NCI-H1048 (cell line): Measurements from ENCODE around the gene ITIH4.
"Not testable (repeated sequence)": the region's sequence is repeated elsewhere in the genome, so short reads cannot be mapped to it uniquely, and the experiment has no call there.

Experiments used
- DNase-seq: peaks from one replicate; lab custom pipeline; 2025; lab: John Stamatoyannopoulos, UW

Gene ITIH4

GRCh38 chr3:52782412-52783210 is 47.9 kb downstream of the ITIH4 start:
- DNase-seq: no peak

- no peak for DNase-seq
Measured at GRCh38 chr3:52781741-52782140, 48.7 kb downstream of the ITIH4 start.

- no peak for DNase-seq
Measured at GRCh38 chr3:52779837-52780585, 50.5 kb downstream of the ITIH4 start.

- DNase-seq: no peak
Measured at GRCh38 chr3:52779011-52779836, 51.2 kb downstream of the ITIH4 start.

- no peak for DNase-seq
Measured at GRCh38 chr3:52777959-52778805, 52.3 kb downstream of the ITIH4 start.

- DNase-seq: no peak
Measured at GRCh38 chr3:52777127-52777958, 53.1 kb downstream of the ITIH4 start, which contains the start of gene ITIH1. Gene ITIH1 (plus strand): TSS chr3:52777599. CDS start chr3:52777616, 17 bp downstream.

GRCh38 chr3:52776486-52776885 is 54.0 kb downstream of the ITIH4 start:
- not testable (repeated sequence) for DNase-seq

- DNase-seq: no peak
Measured at GRCh38 chr3:52775877-52776276, 54.6 kb downstream of the ITIH4 start.

GRCh38 chr3:52774901-52775864 is 55.3 kb downstream of the ITIH4 start:
- DNase-seq: no peak

GRCh38 chr3:52774066-52774713 is 56.3 kb downstream of the ITIH4 start:
- DNase-seq: no peak

GRCh38 chr3:52773361-52774065 is 57.0 kb downstream of the ITIH4 start:
- DNase-seq: no peak

GRCh38 chr3:52771702-52772101 is 58.8 kb downstream of the ITIH4 start:
- no peak for DNase-seq

- DNase-seq: no peak
Measured at GRCh38 chr3:52771334-52771681, 59.2 kb downstream of the ITIH4 start.

- DNase-seq: peak; percentile 78
Measured at GRCh38 chr3:52770496-52771333, 59.8 kb downstream of the ITIH4 start, which contains the start of gene NEK4. Gene NEK4 (minus strand): TSS chr3:52770940. CDS start chr3:52770746, 194 bp downstream.

- no peak for DNase-seq
Measured at GRCh38 chr3:52769786-52770455, 60.6 kb downstream of the ITIH4 start.

- DNase-seq: no peak
Measured at GRCh38 chr3:52763466-52763865, 67.0 kb downstream of the ITIH4 start.
